Naive B cell (primary cell): ENCODE measurements around the gene PRKG1. TPM values are rescaled to one million over a fixed set of nuclear protein-coding genes. Genes with fewer than 3 reads are reported as not detected.

Experiments used
- ATAC-seq, 2 donors: fragments of 150-1000 bp; cut with Tn5 transposase; 2 replicates each; pipeline ENCODE4 v1.10.0; 2021; ENCODE audit warnings: low read depth in 2 of 2, mild to moderate bottlenecking in 2 of 2, moderate library complexity in 2 of 2
- DNase-seq: peaks from one replicate; pipeline ENCODE4 v3.0.0; 2022
- H3K27ac Mint-ChIP-seq, 6 donors: one replicate each; pipeline ENCODE4 v1.8.0; 2020 to 2022; ENCODE audit warnings: mild to moderate bottlenecking in 6 of 6, mixed read lengths in 6 of 6, moderate library complexity in 5 of 6, inconsistent platforms in 2 of 6
- H3K27me3 Mint-ChIP-seq, 3 donors: one replicate each; pipeline ENCODE4 v1.8.0; 2021 to 2022; ENCODE audit warnings: mixed read lengths in 3 of 3, mild to moderate bottlenecking in 1 of 3
- H3K36me3 Mint-ChIP-seq, 2 donors: one replicate each; pipeline ENCODE4 v1.8.0; 2020 to 2022; ENCODE audit warnings: mixed read lengths in 2 of 2, inconsistent platforms in 1 of 2, mild to moderate bottlenecking in 1 of 2
- H3K4me1 Mint-ChIP-seq, 3 donors: one replicate each; pipeline ENCODE4 v1.8.0; 2020 to 2022; ENCODE audit warnings: mixed read lengths in 3 of 3, inconsistent platforms in 1 of 3, mild to moderate bottlenecking in 1 of 3, moderate library complexity in 1 of 3
- H3K4me3 Mint-ChIP-seq, 8 donors: one replicate each; pipeline ENCODE4 v1.8.0; 2020 to 2022; ENCODE audit warnings: mild to moderate bottlenecking in 8 of 8, mixed read lengths in 8 of 8, moderate library complexity in 8 of 8, inconsistent platforms in 2 of 8
- H3K9me3 Mint-ChIP-seq, 7 donors: one replicate each; pipeline ENCODE4 v1.8.0; 2020 to 2022; ENCODE audit warnings: mixed read lengths in 7 of 7, mild to moderate bottlenecking in 5 of 7, inconsistent platforms in 2 of 7, moderate library complexity in 1 of 7
- polyA plus RNA-seq, 6 donors: library from polyadenylated mRNA; unstranded; fragments of 300-500 nt; fragmentation: Illumina TruSeq; gene quantifications; one replicate each; pipeline ENCODE4 v1.2.3, GENCODE V29; 2021; ENCODE audit warnings: low read depth in 6 of 6

The PRKG1 gene
- polyA plus RNA-seq, 6 donors from 2014 or later = 0.21 TPM; not detected in 5

- ATAC-seq (no peak), DNase-seq (no peak)
- Mint-ChIP-seq H3K27me3 (peaks cover 0 to 4% (median 0%) of the 10 kb centered on the region in 3 donors), H3K36me3 (no peaks in the 10 kb centered on the region), H3K27ac (no peak overlapping the region), H3K4me3 (no peak overlapping the region), H3K4me1 (no peaks in the 10 kb centered on the region), H3K9me3 (no peaks in the 10 kb centered on the region)
These were observed 976.3 kb downstream of the PRKG1 start for GRCh38 chr10:52050429-52051047.

- Mint-ChIP-seq H3K4me1 (no peaks in the 10 kb centered on the region), H3K27me3 (peaks cover 0 to 4% (median 0%) of the 10 kb centered on the region in 3 donors), H3K4me3 (no peak overlapping the region), H3K36me3 (no peaks in the 10 kb centered on the region), H3K9me3 (no peaks in the 10 kb centered on the region), H3K27ac (no peak overlapping the region)
- no peak for ATAC-seq
- no peak for DNase-seq
These were observed 979.2 kb downstream of the PRKG1 start for GRCh38 chr10:52053497-52053896.

- Mint-ChIP-seq H3K36me3 (no peaks in the 10 kb centered on the region), H3K4me1 (no peaks in the 10 kb centered on the region), H3K4me3 (no peak overlapping the region), H3K9me3 (no peaks in the 10 kb centered on the region), H3K27ac (no peak overlapping the region), H3K27me3 (peaks cover 0 to 3% (median 0%) of the 10 kb centered on the region in 3 donors)
- DNase-seq = no peak
- ATAC-seq = no peak
These were observed 982.0 kb downstream of the PRKG1 start for GRCh38 chr10:52056291-52056690.

GRCh38 chr10:52059089-52059488 lies 984.8 kb downstream of the PRKG1 start:
- no peak overlapping the region for H3K27ac Mint-ChIP-seq
- H3K9me3 Mint-ChIP-seq = no peaks in the 10 kb centered on the region
- H3K4me1 Mint-ChIP-seq = no peaks in the 10 kb centered on the region
- no peak for ATAC-seq
- no peaks in the 10 kb centered on the region for H3K27me3 Mint-ChIP-seq
- no peaks in the 10 kb centered on the region for H3K36me3 Mint-ChIP-seq
- DNase-seq = no peak
- no peak overlapping the region for H3K4me3 Mint-ChIP-seq

GRCh38 chr10:52063159-52063558 lies 988.9 kb downstream of the PRKG1 start:
- no peaks in the 10 kb centered on the region for H3K4me1 Mint-ChIP-seq
- H3K9me3 Mint-ChIP-seq = peaks cover 0 to 2% (median 0%) of the 10 kb centered on the region in 7 donors
- H3K27ac Mint-ChIP-seq = no peak overlapping the region
- no peaks in the 10 kb centered on the region for H3K36me3 Mint-ChIP-seq
- no peak for DNase-seq
- no peaks in the 10 kb centered on the region for H3K27me3 Mint-ChIP-seq
- H3K4me3 Mint-ChIP-seq = no peak overlapping the region
- no peak for ATAC-seq

GRCh38 chr10:52064084-52064845 lies 990.0 kb downstream of the PRKG1 start:
- no peaks in the 10 kb centered on the region for H3K4me1 Mint-ChIP-seq
- H3K27ac Mint-ChIP-seq = no peak overlapping the region
- H3K4me3 Mint-ChIP-seq = no peak overlapping the region
- H3K9me3 Mint-ChIP-seq = peaks cover 0 to 5% (median 0%) of the 10 kb centered on the region in 7 donors
- no peaks in the 10 kb centered on the region for H3K36me3 Mint-ChIP-seq
- H3K27me3 Mint-ChIP-seq = no peaks in the 10 kb centered on the region
- ATAC-seq (no peak), DNase-seq (no peak)

- Mint-ChIP-seq H3K9me3 (peaks cover 0 to 5% (median 0%) of the 10 kb centered on the region in 7 donors), H3K27me3 (no peaks in the 10 kb centered on the region), H3K36me3 (no peaks in the 10 kb centered on the region), H3K27ac (no peak overlapping the region), H3K4me3 (no peak overlapping the region), H3K4me1 (no peaks in the 10 kb centered on the region)
- DNase-seq (no peak), ATAC-seq (no peak)
These were observed 992.1 kb downstream of the PRKG1 start for GRCh38 chr10:52066383-52066782.

GRCh38 chr10:52068485-52068884 lies 994.2 kb downstream of the PRKG1 start:
- no peak for ATAC-seq
- Mint-ChIP-seq H3K4me3 (no peak overlapping the region), H3K27me3 (no peaks in the 10 kb centered on the region), H3K4me1 (no peaks in the 10 kb centered on the region), H3K36me3 (no peaks in the 10 kb centered on the region), H3K27ac (no peak overlapping the region), H3K9me3 (peaks cover 0 to 5% (median 0%) of the 10 kb centered on the region in 7 donors)
- DNase-seq = no peak

GRCh38 chr10:52071814-52072213 lies 997.5 kb downstream of the PRKG1 start:
- H3K27me3 Mint-ChIP-seq = no peaks in the 10 kb centered on the region
- no peak overlapping the region for H3K4me3 Mint-ChIP-seq
- no peaks in the 10 kb centered on the region for H3K4me1 Mint-ChIP-seq
- H3K36me3 Mint-ChIP-seq = no peaks in the 10 kb centered on the region
- DNase-seq (no peak), ATAC-seq (no peak)
- no peak overlapping the region for H3K27ac Mint-ChIP-seq
- peaks cover 0 to 5% (median 0%) of the 10 kb centered on the region in 7 donors for H3K9me3 Mint-ChIP-seq

GRCh38 chr10:52074505-52075026 lies 1000.3 kb downstream of the PRKG1 start:
- H3K36me3 Mint-ChIP-seq = no peaks in the 10 kb centered on the region
- H3K27me3 Mint-ChIP-seq = no peaks in the 10 kb centered on the region
- H3K27ac Mint-ChIP-seq = no peak overlapping the region
- H3K4me3 Mint-ChIP-seq = no peak overlapping the region
- peaks cover 0 to 1% (median 0%) of the 10 kb centered on the region in 7 donors for H3K9me3 Mint-ChIP-seq
- DNase-seq = no peak
- ATAC-seq = no peak
- H3K4me1 Mint-ChIP-seq = no peaks in the 10 kb centered on the region

- DNase-seq (no peak), ATAC-seq (no peak)
- Mint-ChIP-seq H3K27ac (no peak overlapping the region), H3K36me3 (no peaks in the 10 kb centered on the region), H3K27me3 (no peaks in the 10 kb centered on the region), H3K4me1 (no peaks in the 10 kb centered on the region), H3K4me3 (no peak overlapping the region), H3K9me3 (peaks cover 0 to 2% (median 0%) of the 10 kb centered on the region in 7 donors)
These were observed 1003.5 kb downstream of the PRKG1 start for GRCh38 chr10:52077814-52078213.

- H3K27me3 Mint-ChIP-seq = no peaks in the 10 kb centered on the region
These were observed 1004.2 kb downstream of the PRKG1 start for GRCh38 chr10:52078397-52078937.

GRCh38 chr10:52082307-52082706 lies 1008.0 kb downstream of the PRKG1 start:
- no peaks in the 10 kb centered on the region for H3K4me1 Mint-ChIP-seq
- peaks cover 0 to 2% (median 0%) of the 10 kb centered on the region in 7 donors for H3K9me3 Mint-ChIP-seq
- H3K4me3 Mint-ChIP-seq = no peak overlapping the region
- H3K36me3 Mint-ChIP-seq = no peaks in the 10 kb centered on the region
- no peak overlapping the region for H3K27ac Mint-ChIP-seq
- H3K27me3 Mint-ChIP-seq = no peaks in the 10 kb centered on the region
- ATAC-seq (no peak), DNase-seq (no peak)

More at GRCh38 chr10:52078397-52078937, 1004.2 kb downstream of the PRKG1 start:
- Mint-ChIP-seq H3K36me3 (no peaks in the 10 kb centered on the region), H3K27ac (no peak overlapping the region), H3K4me1 (no peaks in the 10 kb centered on the region), H3K9me3 (peaks cover 0 to 2% (median 0%) of the 10 kb centered on the region in 7 donors), H3K4me3 (no peak overlapping the region)
- ATAC-seq = no peak
- DNase-seq = no peak

GRCh38 chr10:52083422-52083821 lies 1009.1 kb downstream of the PRKG1 start:
- peaks cover 0 to 2% (median 0%) of the 10 kb centered on the region in 7 donors for H3K9me3 Mint-ChIP-seq
- H3K4me3 Mint-ChIP-seq = no peak overlapping the region
- H3K4me1 Mint-ChIP-seq = no peaks in the 10 kb centered on the region
- ATAC-seq (no peak), DNase-seq (no peak)
- H3K36me3 Mint-ChIP-seq = no peaks in the 10 kb centered on the region
- H3K27me3 Mint-ChIP-seq = no peaks in the 10 kb centered on the region
- H3K27ac Mint-ChIP-seq = no peak overlapping the region
